Activated CD8-positive, alpha-beta memory T cell treated with anti-CD3 and anti-CD28 coated beads, Interleukin-2, amount 50 U/mL, for 1 hour (primary cell): ENCODE data around the gene AGTR1.
"Not testable (repeated sequence)": the region's sequence is repeated elsewhere in the genome, so short reads cannot be mapped to it uniquely, and the experiment has no call there.

Experiments
- DNase-seq: peaks from one replicate; pipeline ENCODE4 v3.0.0-alpha.2; 2020; ENCODE audit errors: extremely low read depth

AGTR1 gene

GRCh38 chr3:148758303-148758884 is 60.7 kb downstream of the AGTR1 start:
- DNase-seq, result no peak

GRCh38 chr3:148759430-148759829 is 61.7 kb downstream of the AGTR1 start:
- DNase-seq, result no peak

GRCh38 chr3:148763156-148763680 is 65.5 kb downstream of the AGTR1 start:
- DNase-seq, result no peak

GRCh38 chr3:148763986-148764935 is 66.6 kb downstream of the AGTR1 start:
- DNase-seq, result no peak

- DNase-seq, result no peak
Measured at GRCh38 chr3:148772361-148772760, 74.7 kb downstream of the AGTR1 start.

- no peak for DNase-seq
Measured at GRCh38 chr3:148772835-148773234, 75.1 kb downstream of the AGTR1 start.

GRCh38 chr3:148773805-148774204 is 76.1 kb downstream of the AGTR1 start:
- DNase-seq, result no peak

DNA sequence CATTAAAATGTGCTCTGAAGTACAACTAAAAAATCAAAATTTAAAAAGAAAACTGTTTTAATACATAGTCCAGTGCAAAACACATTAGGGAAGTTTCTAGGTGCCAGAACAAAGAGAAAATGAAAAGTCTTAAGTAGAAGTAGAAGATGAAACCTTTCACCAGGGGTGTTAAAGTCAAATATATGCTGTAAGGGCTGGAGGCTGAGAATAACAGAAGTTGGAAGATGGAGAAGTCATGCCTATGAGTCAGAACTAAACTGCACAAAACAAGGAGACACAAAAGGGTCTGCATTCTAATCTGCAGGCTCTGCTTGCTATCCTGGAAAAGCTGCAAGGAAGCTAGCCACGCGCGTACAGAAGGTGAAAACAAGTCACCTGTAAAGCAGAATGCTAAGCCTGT is 81.2 kb downstream of the AGTR1 start:
- DNase-seq, result no peak

DNA sequence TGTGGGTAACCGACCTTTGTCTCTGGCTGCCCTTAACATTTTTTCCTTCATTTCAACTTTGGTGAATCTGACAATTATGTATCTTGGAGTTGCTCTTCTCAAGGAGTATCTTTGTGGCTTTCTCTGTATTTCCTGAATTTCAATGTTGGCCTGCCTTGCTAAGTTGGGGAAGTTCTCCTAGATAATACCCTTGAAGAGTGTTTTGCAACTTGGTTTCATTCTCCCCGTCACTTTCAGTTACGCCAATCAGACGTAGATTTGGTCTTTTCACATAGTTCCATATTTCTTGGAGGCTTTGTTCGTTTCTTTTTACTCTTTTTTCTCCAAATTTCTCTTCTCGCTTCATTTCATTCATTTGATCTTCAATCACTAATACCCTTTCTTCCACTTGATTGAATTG is 87.3 kb downstream of the AGTR1 start:
- not testable (repeated sequence) for DNase-seq

DNA sequence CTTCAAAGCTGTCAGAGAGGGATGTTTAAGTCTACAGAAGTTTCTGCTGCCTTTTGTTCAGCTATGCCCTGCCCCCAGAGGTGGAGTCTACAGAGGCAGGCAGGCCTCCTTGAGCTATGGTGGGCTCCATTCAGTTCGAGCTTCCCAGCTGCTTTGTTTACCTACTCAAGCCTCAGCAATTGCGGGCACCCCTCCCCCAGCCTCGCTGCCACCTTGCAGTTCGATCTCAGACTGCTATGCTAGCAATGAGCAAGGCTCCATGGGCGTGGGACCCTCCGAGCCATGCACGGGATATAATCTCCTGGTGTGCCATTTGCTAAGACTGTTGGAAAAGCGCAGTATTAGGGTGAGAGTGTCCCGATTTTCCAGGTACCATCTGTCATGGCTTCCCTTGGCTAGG is 88.5 kb downstream of the AGTR1 start:
- not testable (repeated sequence) for DNase-seq

- DNase-seq, result no peak
Measured at GRCh38 chr3:148789146-148789545, 91.4 kb downstream of the AGTR1 start.

- no peak for DNase-seq
Measured at GRCh38 chr3:148789906-148790305, 92.2 kb downstream of the AGTR1 start.

DNA sequence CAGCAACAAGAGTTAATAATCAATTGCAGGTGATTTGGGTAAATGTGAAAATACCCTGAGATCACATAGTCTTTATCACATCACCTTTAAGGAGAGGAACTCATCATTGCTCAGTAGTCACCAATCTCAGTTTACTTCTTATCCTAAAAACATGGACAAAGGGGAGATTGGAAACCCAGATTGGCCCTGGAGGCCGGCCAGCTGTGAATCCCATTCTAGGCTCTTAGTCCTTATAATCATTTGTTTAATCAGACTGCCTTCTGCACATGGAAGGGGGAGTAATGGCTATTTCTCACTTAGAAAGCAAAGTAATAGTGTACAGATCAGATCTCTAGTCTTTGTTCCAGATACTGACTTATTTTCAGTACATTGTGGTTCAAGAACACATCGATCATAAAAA is 92.7 kb downstream of the AGTR1 start:
- no peak for DNase-seq

DNA sequence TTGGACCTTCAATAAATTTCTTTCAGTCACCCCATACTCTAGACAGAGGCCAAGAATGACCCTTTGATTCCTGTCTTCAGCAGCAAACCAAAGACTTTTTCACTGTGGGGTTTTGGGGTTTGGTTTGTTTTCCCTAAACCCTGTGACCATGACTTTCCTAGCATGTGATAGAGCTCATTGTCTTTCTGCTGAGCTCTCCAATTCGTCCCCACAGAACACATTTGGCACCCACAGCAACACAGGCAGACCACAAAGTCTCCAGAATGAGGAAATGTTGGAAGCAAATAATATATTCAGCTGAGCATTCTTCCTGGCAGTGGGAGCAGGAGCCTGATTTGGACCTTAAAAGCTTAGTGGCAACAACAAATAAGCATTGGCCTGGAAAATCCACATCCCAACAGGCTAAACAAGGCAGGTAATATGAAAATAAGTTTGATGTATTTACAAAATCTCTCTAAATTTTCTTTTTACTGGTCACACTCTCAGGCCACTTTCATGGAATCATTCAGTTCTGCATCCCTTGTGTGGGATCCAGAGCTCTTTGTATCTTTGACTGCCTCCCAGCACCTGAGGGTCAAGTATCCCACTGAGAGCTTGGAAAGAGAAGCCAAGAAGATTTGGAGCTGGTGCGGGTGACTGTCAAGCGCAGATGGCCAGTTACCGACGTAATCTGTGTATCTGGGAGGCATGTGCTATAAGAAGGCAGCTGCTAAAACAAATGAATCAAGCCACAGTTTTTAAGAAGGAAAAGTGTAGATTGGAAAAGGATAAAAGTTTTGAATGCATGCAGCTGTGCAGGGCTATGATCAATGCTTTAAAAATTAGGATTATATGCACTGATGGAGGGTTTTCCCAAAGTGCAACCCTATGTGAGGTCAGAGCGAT is 93.4 kb downstream of the AGTR1 start:
- DNase-seq, result no peak

DNA sequence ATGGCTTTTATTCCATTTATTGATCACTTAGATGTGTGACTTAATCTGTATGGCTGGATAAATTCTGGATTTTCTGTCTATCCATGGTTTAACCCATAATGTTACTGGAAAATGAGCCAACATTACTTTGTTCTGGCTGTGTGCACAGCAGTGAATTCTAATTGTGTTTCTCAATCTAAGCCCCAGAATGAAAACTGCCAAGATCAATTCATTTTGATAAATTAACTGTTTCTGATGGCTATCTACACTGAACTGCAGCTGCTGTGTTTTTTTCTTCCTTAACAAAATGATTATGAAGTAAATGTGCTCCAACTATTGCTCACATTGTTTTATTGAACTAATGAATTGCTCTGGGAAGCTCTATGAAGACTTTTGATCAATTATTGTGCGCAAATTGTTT is 94.2 kb downstream of the AGTR1 start:
- no peak for DNase-seq

DNA sequence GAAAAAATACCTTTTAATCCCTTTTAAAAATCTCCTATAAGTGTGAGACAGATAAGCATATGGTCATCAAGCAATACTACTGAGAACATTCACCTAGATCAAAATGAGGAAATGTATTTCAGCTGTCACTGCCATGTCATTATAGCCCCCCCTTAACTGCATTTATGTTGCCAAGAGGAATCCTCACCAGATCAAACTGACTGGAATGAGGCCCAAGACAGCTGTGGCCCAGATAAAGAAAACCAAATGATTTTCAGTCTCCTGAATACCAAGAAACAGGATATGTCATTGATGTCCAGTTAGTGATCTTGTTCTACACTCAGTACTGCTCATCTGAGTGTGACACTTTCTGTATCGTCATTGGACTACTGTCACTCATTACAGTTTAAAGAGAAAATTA is 94.8 kb downstream of the AGTR1 start:
- no peak for DNase-seq
